ENCODE data around the gene SUCLG2.

DNA sequence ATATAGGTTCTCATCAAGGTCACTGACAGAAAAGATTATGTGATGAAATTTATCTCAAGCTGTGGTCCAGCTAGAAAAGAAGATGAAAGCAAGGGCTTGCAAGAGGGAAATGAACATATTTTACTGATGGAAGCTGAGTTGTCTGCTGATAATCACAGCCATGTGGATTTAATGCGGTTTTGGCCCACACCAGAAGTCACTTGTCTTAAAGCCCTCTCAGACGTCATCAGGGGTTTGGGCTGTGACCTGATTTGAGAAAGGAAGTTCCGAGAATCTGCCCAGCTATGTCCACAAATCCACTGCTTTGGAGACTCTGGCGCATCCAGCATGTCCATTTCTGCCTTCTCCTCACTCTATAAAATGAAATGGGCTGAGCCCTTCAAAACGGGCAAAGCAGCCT lies 278.4 kb downstream of the SUCLG2 start:
- TF ChIP-seq, protein P1, sequence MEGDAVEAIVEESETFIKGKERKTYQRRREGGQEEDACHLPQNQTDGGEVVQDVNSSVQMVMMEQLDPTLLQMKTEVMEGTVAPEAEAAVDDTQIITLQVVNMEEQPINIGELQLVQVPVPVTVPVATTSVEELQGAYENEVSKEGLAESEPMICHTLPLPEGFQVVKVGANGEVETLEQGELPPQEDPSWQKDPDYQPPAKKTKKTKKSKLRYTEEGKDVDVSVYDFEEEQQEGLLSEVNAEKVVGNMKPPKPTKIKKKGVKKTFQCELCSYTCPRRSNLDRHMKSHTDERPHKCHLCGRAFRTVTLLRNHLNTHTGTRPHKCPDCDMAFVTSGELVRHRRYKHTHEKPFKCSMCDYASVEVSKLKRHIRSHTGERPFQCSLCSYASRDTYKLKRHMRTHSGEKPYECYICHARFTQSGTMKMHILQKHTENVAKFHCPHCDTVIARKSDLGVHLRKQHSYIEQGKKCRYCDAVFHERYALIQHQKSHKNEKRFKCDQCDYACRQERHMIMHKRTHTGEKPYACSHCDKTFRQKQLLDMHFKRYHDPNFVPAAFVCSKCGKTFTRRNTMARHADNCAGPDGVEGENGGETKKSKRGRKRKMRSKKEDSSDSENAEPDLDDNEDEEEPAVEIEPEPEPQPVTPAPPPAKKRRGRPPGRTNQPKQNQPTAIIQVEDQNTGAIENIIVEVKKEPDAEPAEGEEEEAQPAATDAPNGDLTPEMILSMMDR (conservative IDR thresholded peaks at IDR 0.05; ENCODE audit: low read depth, low read length), result no peak
- TF ChIP-seq POLR2A (IDR thresholded peaks at IDR 0.05; ENCODE audit: low read depth, low read length) (no peak), MAFK (IDR thresholded peaks at IDR 0.05; ENCODE audit: low read depth, low read length) (no peak), MAZ (IDR thresholded peaks at IDR 0.05; ENCODE audit: borderline replicate concordance, low read depth, low read length) (no peak), RCOR1 (IDR thresholded peaks at IDR 0.05; ENCODE audit: insufficient replicate concordance, low read length) (no peak), BHLHE40 (IDR thresholded peaks at IDR 0.05; ENCODE audit: low read depth, low read length) (no peak)

All from IMR-90 (cell line).